HepG2 (cell line): Measurements from ENCODE around the gene MORF4L1. TPM values are rescaled to one million over a fixed set of nuclear protein-coding genes. Genes with fewer than 3 reads are reported as not detected.

Source experiments
- ATAC-seq: fragments of 200-7000 bp; cut with Tn5 transposase; 3 replicates; pipeline ENCODE4 v1.9.1; 2020; ENCODE audit warnings: mild to moderate bottlenecking, moderate library complexity
- BruUV-seq: library from RNA; stranded (reverse); fragments of 400-500 nt; replicated peaks from 2 replicates; lab custom pipeline; 2021; lab: Mats Ljungman, UMichigan
- CTCF ChIA-PET: fragments of 300-600 bp; formaldehyde crosslinking; extraction: SDS; loops from one replicate; lab custom pipeline; 2021; ENCODE audit warnings: low total read pairs, inconsistent platforms, low intra/inter-chr PET ratio; lab: Yijun Ruan, JAX
- POLR2A ChIA-PET: fragments of 350-600 bp; sonication (Branson Sonifier 250); formaldehyde crosslinking; loops from one replicate; lab custom pipeline; 2020; ENCODE audit warnings: antibody characterized with exemption, inconsistent platforms; lab: Yijun Ruan, JAX
- DNase-seq: peaks from one replicate; pipeline ENCODE4 v3.0.0-alpha.2; 2015; ENCODE audit warnings: low spot score
- FAIRE-seq: peaks from 3 replicates; lab custom pipeline; 2011; peaks lifted over from hg19 to GRCh38; lab: Jason Lieb, UNC
- H2AFZ ChIP-seq: one replicate; pipeline ENCODE4 v1.6.1; 2011; ENCODE audit warnings: low read length, inconsistent platforms
- H3K27ac ChIP-seq: fragments of 300-600 bp; 3 replicates; pipeline ENCODE4 v1.8.0; 2011; ENCODE audit warnings: mixed run types, mild to moderate bottlenecking, mixed read lengths, low read length, inconsistent platforms; ENCODE audit not compliant: insufficient read depth; ENCODE audit errors: extremely low read length
- H3K27me3 ChIP-seq, 2 experiments: fragments of 200-600 bp in 1 of 2; 2 replicates in 1 of 2; 3 replicates in 1 of 2; pipeline versions ENCODE4 v1.6.0 to v1.8.0; 2011; ENCODE audit warnings: low read length in 2 of 2, mild to moderate bottlenecking in 2 of 2, moderate library complexity in 2 of 2, inconsistent platforms in 1 of 2; ENCODE audit not compliant: insufficient read depth in 2 of 2, control insufficient read depth in 1 of 2
- H3K36me3 ChIP-seq, 2 experiments: fragments of 200-600 bp in 1 of 2; replicated peaks in 1 of 2; 2 replicates in 1 of 2; 3 replicates in 1 of 2; pipeline versions ENCODE4 v1.5.1 to v1.8.0; 2011; ENCODE audit warnings: low read length in 2 of 2, inconsistent platforms in 1 of 2; ENCODE audit not compliant: insufficient read depth in 2 of 2, control insufficient read depth in 1 of 2
- H3K4me1 ChIP-seq: 2 replicates; pipeline ENCODE4 v1.5.1; 2012; ENCODE audit warnings: low read length, inconsistent platforms; ENCODE audit not compliant: insufficient read depth
- H3K4me2 ChIP-seq: 2 replicates; pipeline ENCODE4 v1.6.0; 2011; ENCODE audit warnings: low read depth, low read length, inconsistent platforms
- H3K4me3 ChIP-seq, 3 experiments: fragments of 200-600 bp in 1 of 3; sonication (generic), shearing (Covaris generic) in 1 of 3; replicated peaks in 1 of 3; 2 replicates each; pipeline ENCODE4 v1.5.1; 2011 to 2016; ENCODE audit warnings: low read length in 3 of 3, inconsistent platforms in 2 of 3, low read depth in 2 of 3, mild to moderate bottlenecking in 2 of 3, control low read depth in 1 of 3, mixed read lengths in 1 of 3; ENCODE audit not compliant: insufficient read depth in 1 of 3
- H3K79me2 ChIP-seq: one replicate; pipeline ENCODE4 v1.6.1; 2011; ENCODE audit warnings: low read length, inconsistent platforms; ENCODE audit not compliant: insufficient read depth
- H3K9ac ChIP-seq: 2 replicates; pipeline ENCODE4 v1.6.0; 2011; ENCODE audit warnings: mild to moderate bottlenecking, low read depth, low read length, inconsistent platforms; ENCODE audit not compliant: insufficient read depth
- H3K9me3 ChIP-seq: 2 replicates; pipeline ENCODE4 v1.5.1; 2012; ENCODE audit warnings: mild to moderate bottlenecking, low read length
- H4K20me1 ChIP-seq: 2 replicates; pipeline ENCODE4 v1.6.0; 2011; ENCODE audit warnings: inconsistent platforms, mild to moderate bottlenecking, low read length, moderate library complexity; ENCODE audit not compliant: insufficient read depth
- NR2F6 ChIP-seq, 2 experiments: IDR thresholded peaks; 2 replicates each; pipeline ENCODE4 v1.6.1; 2016; ENCODE audit warnings: antibody characterized with exemption in 1 of 2, mild to moderate bottlenecking in 1 of 2
- PRPF4 ChIP-seq: fragments of 200-400 bp; formaldehyde crosslinking; IDR thresholded peaks from 2 replicates; pipeline ENCODE4 v1.6.1; 2016; ENCODE audit warnings: low read length, low read depth; ENCODE audit not compliant: poor library complexity, severe bottlenecking
- RAD21 ChIP-seq: fragments of 450-650 bp; formaldehyde crosslinking; IDR thresholded peaks from 2 replicates; pipeline ENCODE4 v1.5.0; 2020; ENCODE audit warnings: mild to moderate bottlenecking
- RARA ChIP-seq: IDR thresholded peaks from 2 replicates; pipeline ENCODE4 v1.6.1; 2016; ENCODE audit warnings: missing genetic modification reagents, missing compliant biosample characterization
- RFX3 ChIP-seq: IDR thresholded peaks from 2 replicates; pipeline ENCODE4 v1.6.1; 2016; ENCODE audit warnings: missing biosample characterization, missing genetic modification reagents
- SALL1 ChIP-seq: sonication (generic); formaldehyde crosslinking; IDR thresholded peaks from 2 replicates; pipeline ENCODE4 v1.8.0; 2022; ENCODE audit warnings: mild to moderate bottlenecking, missing genetic modification reagents
- ZNF143 ChIP-seq: sonication (generic); formaldehyde crosslinking; IDR thresholded peaks from 2 replicates; pipeline ENCODE4 v1.4.0; 2020; ENCODE audit warnings: missing genetic modification reagents
- ZNF501 ChIP-seq: sonication (generic); formaldehyde crosslinking; IDR thresholded peaks from 2 replicates; pipeline ENCODE4 v1.5.1; 2020; ENCODE audit warnings: mild to moderate bottlenecking, moderate library complexity, missing genetic modification reagents
- ZNF746 ChIP-seq: sonication (generic); formaldehyde crosslinking; IDR thresholded peaks from 2 replicates; pipeline ENCODE4 v1.8.0; 2022; ENCODE audit warnings: mild to moderate bottlenecking, missing genetic modification reagents
- ZNF816 ChIP-seq: sonication (generic); formaldehyde crosslinking; IDR thresholded peaks from 2 replicates; pipeline ENCODE4 v1.8.0; 2022; ENCODE audit warnings: missing genetic modification reagents, mild to moderate bottlenecking, borderline replicate concordance
- WGBS: methylation state at CpG from one replicate; pipeline ENCODE4 v1.1.6; 2017; ENCODE audit warnings: low lambda C conversion rate; 5-methylcytosine and 5-hydroxymethylcytosine counted together
- in situ Hi-C: cut with HindIII; loops from 2 replicates; pipeline ENCODE4 v1.10.0; 2017; ENCODE audit warnings: low pct_unique_long_range_greater_than_20kb; ENCODE audit not compliant: extremely low pct_ligation_motif_present
- intact Hi-C: fragments of 100-400 bp; cut with micrococcal nuclease; formaldehyde crosslinking; loops from one replicate; pipeline ENCODE4 v1.10.0; 2022; ENCODE audit not compliant: unreplicated experiment
- polyA plus RNA-seq, 8 experiments: library from polyadenylated mRNA; depleted of rRNA in 3 of 8; stranded (reverse) in 7 of 8; unstranded in 1 of 8; fragments of >200 nt; fragmentation: Illumina TruSeq in 4 of 8; extraction: Trizol in 4 of 8; gene quantifications; 2 replicates each; pipeline versions ENCODE4 v1.2.1 to v1.2.3, GENCODE V29; 2011 to 2016; ENCODE audit warnings: low read depth in 4 of 8, missing spikeins in 1 of 8, mixed read lengths in 1 of 8; ENCODE audit not compliant: insufficient read depth in 1 of 8
- total RNA-seq, 5 experiments: library from RNA; depleted of rRNA; stranded (reverse); fragments of >200 nt; fragmentation: Illumina TruSeq; extraction: Trizol; gene quantifications; 2 replicates each; pipeline ENCODE4 v1.2.3, GENCODE V29; 2016; ENCODE audit warnings: low read depth in 1 of 5
- TF ChIP-seq, protein P1 (sequence below): sonication (generic); formaldehyde crosslinking; IDR thresholded peaks from 2 replicates; pipeline ENCODE4 v1.9.0; 2021; ENCODE audit warnings: mild to moderate bottlenecking, missing genetic modification reagents

The MORF4L1 gene
- total and polyA plus RNA-seq, 2 of the 13 experiments (the other 11 are each of a cell fraction or from before 2014, with no cell fraction given), result 218 to 219 TPM

DNA sequence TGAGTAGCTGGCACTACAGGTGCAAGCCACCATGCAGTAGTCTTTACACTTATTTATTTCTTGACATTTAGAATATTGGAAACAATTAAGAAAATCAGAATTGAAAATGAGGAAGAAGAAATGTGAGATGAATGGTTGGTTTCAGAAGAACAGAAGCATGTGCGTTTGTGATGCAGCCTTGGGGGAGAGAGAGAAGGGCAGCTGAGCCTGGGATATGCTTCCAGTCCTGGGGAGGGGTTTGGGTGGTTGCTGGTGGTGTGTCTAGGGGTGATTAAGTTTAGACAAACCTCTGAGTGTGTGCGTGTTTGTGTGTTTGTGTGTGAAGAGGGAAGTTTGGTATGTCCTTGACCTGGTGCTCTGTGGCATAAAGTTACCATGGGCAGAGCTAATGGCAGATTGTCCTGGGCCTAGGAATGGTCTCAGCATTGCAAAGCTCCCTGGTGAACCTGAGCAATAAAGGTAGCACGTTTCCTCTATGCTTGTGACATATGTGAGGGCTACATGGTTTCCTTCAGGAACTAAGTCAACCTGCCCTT, 36.5 kb downstream of the MORF4L1 start:
- no peak overlapping the region for H3K9ac ChIP-seq
- H3K36me3 ChIP-seq, result peaks cover 10 to 61% of the 10 kb centered on the region in 2 experiments
- no TSS peak for BruUV-seq
- no peak overlapping the region for H3K4me2 ChIP-seq
- intact Hi-C loops, result loop anchor here (1.0 to 10.0 kb wide), 3 partner anchors 118 to 406 kb away; partner anchors contain the start of gene TMED3
- ATAC-seq, result peak; percentile 30
- H4K20me1 ChIP-seq, result no peaks in the 10 kb centered on the region; the same call in 1 of the 2 replicates
- TF ChIP-seq, protein P1, sequence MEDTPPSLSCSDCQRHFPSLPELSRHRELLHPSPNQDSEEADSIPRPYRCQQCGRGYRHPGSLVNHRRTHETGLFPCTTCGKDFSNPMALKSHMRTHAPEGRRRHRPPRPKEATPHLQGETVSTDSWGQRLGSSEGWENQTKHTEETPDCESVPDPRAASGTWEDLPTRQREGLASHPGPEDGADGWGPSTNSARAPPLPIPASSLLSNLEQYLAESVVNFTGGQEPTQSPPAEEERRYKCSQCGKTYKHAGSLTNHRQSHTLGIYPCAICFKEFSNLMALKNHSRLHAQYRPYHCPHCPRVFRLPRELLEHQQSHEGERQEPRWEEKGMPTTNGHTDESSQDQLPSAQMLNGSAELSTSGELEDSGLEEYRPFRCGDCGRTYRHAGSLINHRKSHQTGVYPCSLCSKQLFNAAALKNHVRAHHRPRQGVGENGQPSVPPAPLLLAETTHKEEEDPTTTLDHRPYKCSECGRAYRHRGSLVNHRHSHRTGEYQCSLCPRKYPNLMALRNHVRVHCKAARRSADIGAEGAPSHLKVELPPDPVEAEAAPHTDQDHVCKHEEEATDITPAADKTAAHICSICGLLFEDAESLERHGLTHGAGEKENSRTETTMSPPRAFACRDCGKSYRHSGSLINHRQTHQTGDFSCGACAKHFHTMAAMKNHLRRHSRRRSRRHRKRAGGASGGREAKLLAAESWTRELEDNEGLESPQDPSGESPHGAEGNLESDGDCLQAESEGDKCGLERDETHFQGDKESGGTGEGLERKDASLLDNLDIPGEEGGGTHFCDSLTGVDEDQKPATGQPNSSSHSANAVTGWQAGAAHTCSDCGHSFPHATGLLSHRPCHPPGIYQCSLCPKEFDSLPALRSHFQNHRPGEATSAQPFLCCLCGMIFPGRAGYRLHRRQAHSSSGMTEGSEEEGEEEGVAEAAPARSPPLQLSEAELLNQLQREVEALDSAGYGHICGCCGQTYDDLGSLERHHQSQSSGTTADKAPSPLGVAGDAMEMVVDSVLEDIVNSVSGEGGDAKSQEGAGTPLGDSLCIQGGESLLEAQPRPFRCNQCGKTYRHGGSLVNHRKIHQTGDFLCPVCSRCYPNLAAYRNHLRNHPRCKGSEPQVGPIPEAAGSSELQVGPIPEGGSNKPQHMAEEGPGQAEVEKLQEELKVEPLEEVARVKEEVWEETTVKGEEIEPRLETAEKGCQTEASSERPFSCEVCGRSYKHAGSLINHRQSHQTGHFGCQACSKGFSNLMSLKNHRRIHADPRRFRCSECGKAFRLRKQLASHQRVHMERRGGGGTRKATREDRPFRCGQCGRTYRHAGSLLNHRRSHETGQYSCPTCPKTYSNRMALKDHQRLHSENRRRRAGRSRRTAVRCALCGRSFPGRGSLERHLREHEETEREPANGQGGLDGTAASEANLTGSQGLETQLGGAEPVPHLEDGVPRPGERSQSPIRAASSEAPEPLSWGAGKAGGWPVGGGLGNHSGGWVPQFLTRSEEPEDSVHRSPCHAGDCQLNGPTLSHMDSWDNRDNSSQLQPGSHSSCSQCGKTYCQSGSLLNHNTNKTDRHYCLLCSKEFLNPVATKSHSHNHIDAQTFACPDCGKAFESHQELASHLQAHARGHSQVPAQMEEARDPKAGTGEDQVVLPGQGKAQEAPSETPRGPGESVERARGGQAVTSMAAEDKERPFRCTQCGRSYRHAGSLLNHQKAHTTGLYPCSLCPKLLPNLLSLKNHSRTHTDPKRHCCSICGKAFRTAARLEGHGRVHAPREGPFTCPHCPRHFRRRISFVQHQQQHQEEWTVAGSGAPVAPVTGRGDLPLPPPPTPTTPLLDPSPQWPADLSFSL, result peak; percentile 70; the same call in 1 of the 2 replicates
- TF ChIP-seq ZNF816 (CRISPR knock-in tag), result no peak
- TF ChIP-seq ZNF746 (CRISPR knock-in tag), result no peak
- peak; percentile 6; the same call in 1 of the 2 replicates for TF ChIP-seq SALL1 (CRISPR knock-in tag)
- no peak for TF ChIP-seq PRPF4
- peak; percentile 44; the same call in 1 of the 2 replicates for TF ChIP-seq NR2F6 (IDR thresholded peaks at IDR 0.05)
- TF ChIP-seq NR2F6 (CRISPR knock-in tag; IDR thresholded peaks at IDR 0.05), result peak; percentile 65
- peak; percentile 50 for TF ChIP-seq RARA (CRISPR knock-in tag)
- 0 out of 2 replicates have a peak, but pooled peaks have one; percentile 21 for TF ChIP-seq ZNF501 (CRISPR knock-in tag)
- TF ChIP-seq ZNF143 (CRISPR knock-in tag), result no peak
- TF ChIP-seq RFX3 (CRISPR knock-in tag), result no peak
- TF ChIP-seq RAD21, result no peak
- TF ChIP-seq, all 625 proteins: peak for 5
- Histone ChIP-seq H3K9me3 (no peaks in the 10 kb centered on the region), H3K79me2 (no peaks in the 10 kb centered on the region), H2AFZ (no peak overlapping the region), H3K27me3 (no peaks in the 10 kb centered on the region), H3K27ac (peak overlapping the region; percentile 31), H3K4me3 (no peak overlapping the region), H3K4me1 (peaks cover 52% of the 10 kb centered on the region)
- DNase-seq (no peak), FAIRE-seq (no peak)
- CTCF ChIA-PET, result interaction anchor here (0.7 to 1.8 kb wide), 4 partner anchors 70 to 276 kb away, joined by 3 to 15 read pairs (median 8); no protein-coding TSS in a partner anchor
- POLR2A ChIA-PET, result interaction anchor here (0.7 to 1.1 kb wide), 3 partner anchors 70 to 275 kb away, joined by 3 to 4 read pairs (median 3); no protein-coding TSS in a partner anchor
- in situ Hi-C loops, result loop anchor here (5.0 kb wide), 1 partner anchor 273 kb away; no protein-coding TSS in a partner anchor
- WGBS, result 48% methylated on average over 2 of the region's 3 CpGs
